GM21381 (cell line): ENCODE results near the gene LIPA.
"Not testable (repeated sequence)": the region's sequence is repeated elsewhere in the genome, so short reads cannot be mapped to it uniquely, and the experiment has no call there.

Source experiments
- ATAC-seq: cut with Tn5 transposase; IDR thresholded peaks from one replicate; pipeline ENCODE4 v1.9.1; 2021; ENCODE audit warnings: mild to moderate bottlenecking, moderate library complexity; ENCODE audit not compliant: unreplicated experiment

The LIPA gene

DNA sequence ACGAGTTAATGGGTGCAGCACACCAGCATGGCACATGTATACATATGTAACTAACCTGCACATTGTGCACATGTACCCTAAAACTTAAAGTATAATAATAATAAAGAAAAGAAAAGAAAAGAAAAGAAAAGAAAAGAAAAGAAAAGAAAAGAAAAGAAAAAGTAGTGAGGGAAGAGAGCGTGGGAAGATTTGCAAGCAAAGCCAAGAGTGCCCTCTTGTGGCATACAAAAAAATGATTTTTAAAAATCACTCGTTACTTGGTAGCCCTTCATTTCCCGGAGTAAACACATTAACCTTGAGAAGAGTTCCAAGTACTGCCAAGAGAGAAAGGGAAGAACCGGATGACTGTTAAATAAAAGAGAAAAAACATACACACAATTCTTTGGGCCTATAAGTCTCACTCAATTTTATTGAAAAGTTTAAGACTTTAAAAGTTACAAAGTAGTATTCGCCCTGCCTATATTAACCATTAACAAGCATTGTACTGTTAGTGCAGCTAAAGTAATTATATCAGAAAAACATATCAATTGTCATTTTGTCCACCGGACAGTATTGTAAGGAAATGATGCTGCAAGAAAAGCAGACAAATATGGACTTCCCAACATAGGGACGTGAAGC lies 38.3 kb downstream of the LIPA start:
- no peak for ATAC-seq

DNA sequence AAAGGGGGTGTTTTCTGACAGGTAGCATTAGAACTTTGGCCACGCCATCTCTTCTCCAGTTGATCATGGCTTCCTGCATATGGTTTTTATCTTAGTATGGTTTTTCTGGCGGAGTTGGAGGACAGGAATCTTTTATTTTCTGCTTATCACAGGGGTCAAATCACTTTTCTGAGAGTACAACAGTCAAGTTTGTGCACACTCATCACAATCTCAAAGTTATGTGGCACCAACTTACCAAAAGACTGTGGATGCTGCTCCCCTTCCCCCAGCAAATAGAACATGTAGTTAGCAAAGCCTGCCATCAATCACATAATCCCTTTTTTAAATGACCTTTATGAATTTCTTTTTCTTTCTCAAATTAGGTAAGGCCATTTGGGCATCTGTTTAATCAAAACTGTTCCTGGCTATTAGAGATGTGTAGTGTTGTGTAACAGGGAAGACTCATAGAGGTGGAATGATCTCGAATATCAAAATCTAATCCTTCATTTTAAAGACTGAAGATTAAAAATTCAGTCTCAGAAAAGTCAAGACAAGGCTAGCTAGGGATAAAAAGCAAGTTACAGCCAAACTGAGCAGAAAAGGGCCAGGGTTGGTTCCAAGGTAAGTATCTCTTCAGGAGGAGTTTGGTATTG lies 40.7 kb downstream of the LIPA start:
- no peak for ATAC-seq

DNA sequence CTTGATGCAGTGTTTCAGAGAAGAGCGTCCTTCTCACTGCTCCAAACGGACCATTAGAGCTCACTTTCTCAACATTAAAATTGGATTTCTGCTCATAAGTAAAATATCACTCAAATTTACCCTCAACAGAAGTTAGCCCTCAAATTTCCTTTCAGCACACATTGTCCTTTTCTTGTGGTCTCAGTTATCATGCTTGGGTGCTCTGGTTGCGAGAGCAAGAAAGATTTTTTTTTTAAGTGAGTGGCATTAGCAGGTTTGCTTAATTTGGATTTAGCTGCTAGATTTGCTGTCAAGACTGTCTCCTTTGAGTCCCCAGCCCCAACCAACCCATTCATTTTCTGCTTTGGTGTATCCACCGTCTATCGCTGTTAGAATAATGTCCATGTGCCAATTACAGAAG lies 41.9 kb downstream of the LIPA start:
- ATAC-seq, result no peak

DNA sequence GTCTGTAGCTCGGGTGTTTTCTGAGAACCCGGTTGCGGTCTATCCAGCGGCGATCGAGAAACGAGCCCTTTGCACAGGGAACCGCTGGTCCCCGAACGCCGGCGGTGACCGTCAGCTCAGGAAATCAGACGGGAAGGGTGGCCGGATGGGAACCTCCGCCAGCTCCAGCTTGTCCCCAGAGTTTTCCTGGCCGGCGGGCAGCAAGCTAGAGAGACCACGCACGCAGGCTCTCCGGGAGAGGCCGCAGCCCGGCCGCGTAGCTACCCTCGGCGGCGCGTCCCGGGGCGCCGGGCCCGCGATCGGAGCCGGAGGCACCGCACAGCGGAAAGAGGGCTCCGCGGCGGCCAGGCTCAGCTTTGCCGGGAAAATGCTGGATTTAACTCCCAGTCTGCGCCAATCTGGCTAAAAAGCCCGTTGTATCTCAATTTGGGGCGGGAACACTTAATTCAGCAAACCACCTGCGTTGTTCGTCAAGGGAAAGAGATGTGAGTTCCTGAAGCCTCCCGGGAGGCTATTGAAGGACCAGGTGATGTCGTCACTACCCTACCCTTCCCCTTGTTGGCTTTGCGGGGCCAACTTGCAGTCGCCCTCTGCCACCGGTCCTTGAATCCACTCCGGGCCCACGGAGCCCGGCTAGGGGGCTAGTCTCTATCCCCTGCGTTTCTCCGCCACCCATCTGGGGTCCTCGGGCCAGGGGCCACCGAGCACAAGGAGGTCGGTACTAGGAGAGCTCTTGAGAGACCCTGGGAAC lies 43.6 kb downstream of the LIPA start:
- ATAC-seq, result no peak

DNA sequence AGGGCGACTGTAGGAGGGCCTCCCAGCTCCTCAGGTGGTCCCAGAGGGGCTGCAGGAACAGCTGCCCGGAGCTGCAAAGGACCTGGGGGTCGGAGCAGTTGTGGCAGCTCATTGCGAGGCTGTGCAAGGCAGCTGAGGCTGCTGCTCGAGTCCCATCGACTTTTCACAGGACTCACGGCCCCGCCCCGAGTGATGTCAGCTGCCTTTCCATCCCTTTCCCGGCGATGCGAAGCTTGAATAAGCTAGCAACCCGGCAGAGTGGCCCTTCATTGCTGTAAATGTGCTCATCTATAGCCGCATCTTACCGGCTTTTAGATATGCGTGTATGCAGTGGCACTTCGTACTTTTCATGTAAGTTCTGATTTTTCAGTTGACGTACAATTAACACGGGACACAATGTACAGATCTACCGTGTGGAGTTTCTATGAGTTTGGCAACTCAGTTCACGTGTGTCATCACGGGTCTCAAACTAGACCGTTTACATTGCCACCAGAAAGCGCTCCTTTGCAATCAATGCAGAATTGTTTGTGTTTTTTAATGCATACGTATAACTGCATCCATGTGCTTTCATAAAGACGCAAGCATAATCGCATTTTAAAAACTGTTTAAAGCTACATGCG lies 44.3 kb downstream of the LIPA start, which contains the start of gene CH25H:
TSS of gene CH25H (minus strand) at position 137 of the 620 bp plus-strand sequence. CDS start at position 112, 25 bp downstream.
- ATAC-seq, result no peak

DNA sequence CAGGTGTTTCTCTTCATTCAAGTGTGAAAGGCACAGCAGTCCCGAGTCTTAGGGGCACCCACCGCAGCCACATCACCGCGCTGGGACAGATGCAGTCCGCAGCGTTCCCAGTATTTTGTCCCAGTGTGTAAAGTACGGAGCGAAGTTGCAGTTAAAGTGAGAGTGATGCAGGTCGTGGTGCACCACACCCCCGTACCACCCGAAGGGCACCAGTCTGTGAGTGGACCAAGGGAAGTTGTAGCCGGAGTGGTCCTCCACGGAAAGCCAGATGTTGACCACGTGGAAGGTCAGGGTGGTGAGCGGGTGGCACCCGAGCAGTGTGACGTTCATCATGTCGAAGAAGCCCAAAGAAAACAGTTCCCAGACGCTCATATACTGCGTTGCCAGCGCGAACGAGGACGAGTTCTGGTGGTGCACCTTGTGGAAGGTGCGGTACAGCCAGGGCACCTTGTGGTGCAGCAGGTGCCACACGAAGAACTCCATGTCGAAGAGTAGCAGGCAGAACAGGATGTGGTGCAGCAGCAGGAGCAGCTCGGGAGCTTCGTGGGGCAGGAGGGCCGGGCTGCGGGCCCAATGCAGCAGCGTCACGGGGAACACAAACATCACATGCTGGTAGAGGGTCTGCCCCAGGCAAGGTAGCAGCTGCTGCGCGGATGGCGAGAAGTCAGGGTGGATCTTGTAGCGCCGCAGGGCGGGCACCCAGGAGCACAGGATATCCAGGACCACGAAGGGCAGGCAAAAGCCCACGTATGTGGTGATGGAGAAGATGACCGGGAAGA lies 45.0 kb downstream of the LIPA start:
- ATAC-seq, result no peak

DNA sequence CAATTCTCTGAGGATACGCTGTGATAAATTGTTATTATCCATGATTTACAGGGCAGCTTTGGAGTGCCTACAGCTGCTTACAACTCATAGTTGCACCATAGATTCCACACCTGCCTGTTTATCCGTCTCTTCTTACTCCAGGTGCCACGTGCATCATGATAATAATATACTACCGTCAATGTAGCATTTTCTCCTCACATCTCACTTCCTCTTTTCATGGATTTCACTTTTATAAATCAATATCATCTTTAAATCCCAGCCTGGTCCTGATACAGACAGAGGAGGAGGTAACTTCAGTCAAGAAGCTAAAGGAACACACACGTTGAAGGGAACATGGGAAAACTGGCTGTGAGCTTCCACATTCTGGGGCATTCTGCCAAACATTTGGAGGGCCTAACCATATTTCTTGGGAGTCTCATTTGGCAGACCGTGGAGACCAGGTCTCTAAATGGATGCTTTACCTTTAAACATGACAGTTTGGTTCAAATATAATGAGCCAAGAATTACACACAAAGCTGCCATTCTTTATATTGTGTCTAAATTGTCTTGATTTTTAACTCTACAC lies 46.9 kb downstream of the LIPA start:
- ATAC-seq, result no peak

DNA sequence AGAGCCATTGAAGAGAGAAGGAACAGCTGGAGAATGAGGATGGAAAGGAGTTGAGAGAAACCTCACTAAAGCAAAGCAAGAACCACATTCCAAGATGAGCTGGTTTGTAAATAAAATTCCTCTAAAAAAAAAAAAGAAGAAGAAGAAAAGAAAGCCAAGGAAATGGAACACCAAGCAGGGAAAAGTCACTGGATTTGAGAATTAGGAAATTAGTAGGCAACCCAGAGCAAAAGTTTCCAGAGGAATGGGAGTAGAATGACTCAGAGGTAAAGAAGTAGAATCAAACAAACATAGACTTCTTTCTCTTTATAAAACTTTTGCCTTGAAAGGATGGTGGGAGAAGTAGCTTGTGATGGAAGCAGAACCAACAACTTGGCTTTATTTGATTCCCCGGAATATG lies 48.3 kb downstream of the LIPA start:
- ATAC-seq, result no peak

DNA sequence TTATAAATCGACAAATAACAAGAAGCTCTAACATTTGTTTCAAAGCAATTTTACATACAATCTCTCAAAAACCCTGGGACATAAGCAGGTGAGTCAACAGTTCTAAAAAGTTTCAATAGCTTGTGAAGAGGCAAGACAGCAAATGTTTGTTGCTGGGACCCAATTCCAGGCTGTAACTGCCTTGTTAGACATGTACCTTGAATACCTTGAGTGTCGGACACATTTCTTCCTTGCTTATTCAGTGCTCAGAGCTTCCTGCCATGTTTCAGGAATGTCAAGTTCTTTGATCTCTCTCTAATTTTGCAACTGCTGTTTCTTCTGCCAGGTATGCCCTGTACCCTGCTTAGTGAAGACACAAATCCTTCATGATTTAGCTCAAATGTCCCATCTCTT lies 49.5 kb downstream of the LIPA start:
- no peak for ATAC-seq

DNA sequence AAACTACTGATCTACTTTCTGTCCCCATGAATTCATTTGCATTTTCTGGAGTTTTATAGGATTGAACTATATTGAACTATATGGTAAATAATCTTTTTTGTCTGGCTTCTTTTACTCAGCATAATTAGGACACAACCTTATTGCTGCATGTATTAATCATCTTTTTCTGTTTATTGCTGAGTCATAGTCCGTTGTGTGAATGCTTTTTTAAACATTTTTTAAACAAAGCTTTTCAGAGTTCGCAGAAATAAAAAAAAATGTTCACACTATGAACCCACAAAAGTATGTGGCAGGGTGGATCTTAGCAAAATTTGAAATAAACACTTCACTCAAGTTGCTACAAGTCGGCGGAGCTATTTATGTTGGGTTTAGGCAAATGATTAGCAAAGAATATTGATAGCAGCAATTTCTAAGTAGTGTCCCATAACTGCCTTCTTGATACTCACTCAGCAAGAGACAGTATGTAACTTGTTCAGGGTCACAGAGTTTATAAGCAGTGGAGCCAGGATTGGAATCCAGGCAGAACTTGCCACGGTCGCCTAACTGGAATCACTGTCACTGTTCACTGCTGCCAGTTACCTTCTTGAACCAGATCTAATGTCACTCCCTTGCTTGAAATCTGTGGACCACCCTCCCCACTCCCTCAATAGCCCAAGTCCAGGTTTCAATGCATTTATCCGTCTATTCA lies 50.1 kb downstream of the LIPA start:
- no peak for ATAC-seq

DNA sequence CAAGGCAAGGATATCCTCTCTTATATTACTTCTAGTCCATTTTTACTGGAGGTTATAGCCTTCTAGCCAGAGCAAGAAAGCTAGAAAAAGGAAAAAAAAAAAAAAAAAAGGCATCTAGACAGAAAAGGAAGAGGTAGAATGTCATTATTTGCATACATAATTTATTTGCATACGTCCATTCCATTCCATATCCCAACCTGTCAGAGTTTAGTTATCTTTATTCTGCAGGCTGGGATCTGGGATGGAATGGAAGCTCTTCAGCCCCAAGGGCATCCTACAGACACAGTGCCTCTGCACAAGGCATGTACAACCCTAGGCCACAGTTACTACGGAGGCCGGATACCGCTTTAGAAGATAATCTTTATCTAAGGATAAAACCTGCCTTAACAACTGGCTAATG lies 54.1 kb downstream of the LIPA start:
- ATAC-seq, result no peak

DNA sequence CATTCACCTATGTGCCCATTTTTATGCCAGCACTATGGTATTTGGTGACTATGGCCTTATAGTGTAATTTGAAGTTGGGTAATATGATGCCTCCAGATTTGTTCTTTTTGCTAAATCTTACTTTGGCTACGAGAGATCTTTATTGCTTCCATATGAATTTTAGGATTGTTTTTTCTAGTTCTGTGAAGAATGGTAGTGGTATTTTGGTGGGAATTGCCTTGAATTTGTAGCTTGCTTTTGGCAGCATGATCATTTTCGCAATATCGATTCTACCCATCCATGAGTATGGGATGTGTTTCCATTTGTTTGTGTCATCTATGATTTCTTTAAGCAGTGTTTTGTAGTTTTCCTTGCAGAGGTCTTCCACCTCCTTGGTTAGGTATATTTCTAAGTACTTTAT lies 60.3 kb downstream of the LIPA start:
- not testable (repeated sequence) for ATAC-seq

DNA sequence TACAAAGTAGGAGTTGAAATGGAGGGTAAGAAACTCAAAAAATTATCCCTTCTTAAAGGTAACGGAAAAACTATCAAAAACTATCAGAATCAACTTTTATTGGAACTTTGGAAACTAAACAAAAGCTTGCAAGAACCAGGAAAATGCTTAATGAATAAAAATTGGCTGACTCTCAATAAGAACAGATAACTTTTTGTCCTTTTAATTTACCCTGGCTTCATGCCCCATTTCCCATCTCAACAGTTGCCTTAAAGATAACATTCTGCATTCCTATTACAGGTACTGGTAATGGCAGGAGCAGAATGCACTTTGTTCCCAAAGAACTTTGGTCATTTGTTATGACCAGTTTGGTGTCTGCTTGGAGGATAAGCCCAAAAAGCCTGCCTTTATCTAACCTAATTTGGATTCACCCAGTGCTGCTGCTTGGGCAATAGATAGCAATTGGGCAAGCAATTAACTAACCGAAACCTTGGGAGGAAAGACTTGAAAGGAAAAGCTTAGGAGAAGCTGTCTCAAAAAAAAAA lies 62.3 kb downstream of the LIPA start:
- no peak for ATAC-seq

DNA sequence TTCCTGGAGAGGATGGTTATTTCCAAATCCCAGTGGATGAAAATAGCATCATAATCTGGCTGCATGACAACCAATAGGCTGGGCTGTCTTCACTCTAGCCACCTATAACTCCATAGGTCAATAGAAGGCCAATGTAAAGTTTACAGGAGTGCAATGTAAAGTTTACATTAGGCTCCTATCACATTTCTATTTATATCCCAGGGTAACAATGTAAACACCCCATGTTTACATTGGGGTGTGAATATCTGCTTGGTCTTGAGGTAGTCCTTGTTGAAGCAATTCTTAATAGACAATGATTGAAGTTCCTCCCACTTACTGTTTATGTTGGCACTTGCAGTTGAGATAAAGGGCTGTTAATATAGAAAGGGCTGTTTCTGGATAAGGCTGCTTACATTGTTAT lies 65.9 kb downstream of the LIPA start:
- no peak for ATAC-seq

DNA sequence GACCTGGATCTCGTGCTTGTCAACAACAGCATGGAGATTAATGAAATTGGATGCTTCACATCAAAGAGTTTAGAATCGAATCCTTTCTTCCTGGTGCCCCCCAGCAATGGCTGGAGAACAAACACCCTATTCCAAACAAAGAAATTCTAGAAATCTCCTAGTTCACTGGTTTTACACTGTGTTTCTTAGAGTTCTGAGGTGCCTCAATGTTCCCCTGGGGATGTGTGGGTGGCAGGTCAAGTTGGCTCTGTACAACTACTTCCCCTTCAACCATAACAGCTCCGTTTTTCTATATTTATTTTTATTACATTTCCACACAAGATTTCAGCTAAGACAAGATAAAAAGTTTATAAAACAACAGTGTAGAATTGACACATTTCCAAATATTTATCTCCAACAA lies 66.9 kb downstream of the LIPA start:
- ATAC-seq, result no peak

DNA sequence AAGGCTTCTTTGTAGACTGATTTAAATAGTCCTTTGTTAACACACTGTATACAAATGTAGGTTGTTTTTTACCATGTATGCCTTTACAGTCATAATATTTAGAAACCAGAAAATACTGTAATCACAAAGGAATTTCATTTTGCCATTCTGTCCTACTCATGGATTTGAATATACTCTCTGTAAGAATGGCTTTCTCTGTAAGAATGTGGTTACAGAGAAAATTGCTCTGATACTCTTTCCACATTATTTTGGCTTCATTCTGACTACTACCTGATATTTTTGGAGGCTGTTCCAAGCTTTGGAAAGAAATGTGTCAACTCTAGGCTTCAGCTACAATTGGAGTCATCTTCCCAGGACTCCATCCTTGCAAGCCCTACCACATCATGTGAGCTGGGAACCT lies 68.0 kb downstream of the LIPA start:
- no peak for ATAC-seq

DNA sequence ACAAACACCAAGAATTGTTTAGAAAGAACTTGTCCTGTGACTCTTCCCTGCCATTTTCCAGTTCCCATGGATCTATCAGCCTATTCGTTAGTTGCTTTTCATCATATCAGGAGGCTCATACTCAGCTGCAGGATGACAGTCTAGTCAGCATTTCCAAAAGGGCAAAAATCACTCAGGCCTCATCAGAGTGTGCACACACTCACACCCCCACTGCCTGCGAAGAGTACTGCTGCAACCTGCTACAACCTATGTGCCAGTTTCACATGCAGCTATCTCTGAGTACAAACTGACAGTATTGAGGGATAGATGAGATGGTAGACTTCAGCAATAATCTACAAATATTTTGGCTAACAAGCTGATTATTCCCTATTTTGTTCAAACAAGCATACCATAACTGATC lies 68.7 kb downstream of the LIPA start:
- ATAC-seq, result no peak

DNA sequence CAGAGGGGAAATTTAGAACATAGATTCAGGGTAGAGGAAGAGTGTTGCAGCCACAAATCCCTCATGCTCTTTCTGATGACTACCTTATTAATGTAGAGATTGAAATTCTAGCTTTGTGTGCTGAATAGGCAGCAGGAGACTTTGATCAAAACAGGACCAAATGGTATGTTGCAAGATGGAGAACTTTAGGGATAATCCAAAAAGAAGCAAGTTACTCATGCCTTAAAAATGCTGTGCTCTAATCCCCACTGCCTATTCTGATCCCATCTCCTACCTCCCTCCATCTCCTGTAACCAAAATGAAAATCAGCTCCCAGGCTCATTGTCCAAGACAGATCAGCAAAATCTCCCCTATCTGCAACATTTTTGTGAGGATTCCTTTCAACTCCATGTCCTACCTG lies 75.8 kb downstream of the LIPA start:
- ATAC-seq, result no peak

DNA sequence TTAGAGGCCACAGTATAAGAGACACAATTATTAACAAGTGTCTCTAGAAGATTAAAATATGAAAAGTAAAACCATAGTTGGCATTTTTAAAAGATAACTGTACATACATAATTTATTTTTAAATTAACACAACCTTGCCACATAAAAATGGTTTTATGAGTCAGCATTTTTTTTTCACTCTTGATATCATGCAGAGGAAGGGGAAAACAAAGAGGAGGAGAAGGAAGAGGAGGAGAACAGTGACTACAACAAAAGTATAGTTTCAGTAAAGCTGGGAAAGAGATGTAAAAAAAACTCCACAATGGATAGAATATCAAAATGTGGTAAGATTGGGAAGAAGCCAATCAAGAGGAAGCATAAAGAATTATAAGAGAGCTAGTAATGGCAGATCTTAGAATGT lies 78.5 kb downstream of the LIPA start:
- no peak for ATAC-seq

DNA sequence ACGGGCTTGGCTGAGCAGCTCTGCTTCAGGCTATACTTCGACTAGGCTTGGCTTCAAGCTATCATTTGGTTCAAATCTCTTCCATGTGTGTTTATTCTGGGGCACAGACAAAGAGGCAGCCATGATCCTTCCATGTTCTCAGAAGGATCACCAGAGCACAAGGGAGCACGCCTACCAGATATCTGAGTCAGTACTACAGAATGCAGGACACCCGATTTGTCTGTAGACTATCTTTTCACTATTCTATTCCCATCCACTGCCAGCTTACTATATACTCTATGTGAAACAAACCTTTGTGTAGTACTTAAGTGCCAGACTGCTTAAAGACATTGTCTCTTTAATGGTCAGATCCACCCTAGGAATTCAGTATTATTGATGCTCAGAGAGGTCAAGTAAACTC lies 79.6 kb downstream of the LIPA start:
- no peak for ATAC-seq
